HEK293T (cell line): Measurements from ENCODE around the gene LGALS12.

ENCODE experiments used
- CTCF ChIA-PET: fragments of 350-600 bp; formaldehyde crosslinking; extraction: SDS; loops from one replicate; lab custom pipeline; 2021; ENCODE audit warnings: antibody characterized with exemption, inconsistent platforms; lab: Yijun Ruan, JAX
- POLR2A ChIA-PET: fragments of 350-600 bp; formaldehyde crosslinking; extraction: SDS; loops from one replicate; lab custom pipeline; 2020; ENCODE audit warnings: antibody characterized with exemption, inconsistent platforms; lab: Yijun Ruan, JAX
- DNase-seq: peaks from one replicate; pipeline ENCODE4 v3.0.0; 2012; ENCODE audit warnings: mixed read lengths; ENCODE audit errors: extremely low spot score
- ARNT ChIP-seq: fragments of 450-650 bp; IDR thresholded peaks from 2 replicates; pipeline ENCODE4 v1.6.1; 2017; ENCODE audit warnings: mild to moderate bottlenecking
- BHLHE40 ChIP-seq: fragments of 450-650 bp; IDR thresholded peaks from 2 replicates; pipeline ENCODE4 v1.6.1; 2016; ENCODE audit warnings: mild to moderate bottlenecking, moderate library complexity, borderline replicate concordance
- CTBP1 ChIP-seq: fragments of 450-650 bp; IDR thresholded peaks from 2 replicates; pipeline ENCODE4 v1.6.1; 2016; ENCODE audit warnings: borderline replicate concordance
- ELF4 ChIP-seq: fragments of 450-650 bp; IDR thresholded peaks from 2 replicates; pipeline ENCODE4 v1.6.1; 2017; ENCODE audit warnings: antibody characterized with exemption
- FOXA1 ChIP-seq: fragments of 450-650 bp; IDR thresholded peaks from 2 replicates; pipeline ENCODE4 v1.6.1; 2016; ENCODE audit warnings: mild to moderate bottlenecking
- FOXK2 ChIP-seq: fragments of 450-650 bp; IDR thresholded peaks from 2 replicates; pipeline ENCODE4 v1.6.1; 2016; ENCODE audit warnings: mild to moderate bottlenecking
- FOXM1 ChIP-seq: fragments of 450-650 bp; IDR thresholded peaks from 2 replicates; pipeline ENCODE4 v1.6.1; 2017; ENCODE audit warnings: mild to moderate bottlenecking, borderline replicate concordance
- HDGF ChIP-seq: fragments of 450-650 bp; IDR thresholded peaks from 2 replicates; pipeline ENCODE4 v1.6.1; 2017; ENCODE audit warnings: antibody characterized with exemption, borderline replicate concordance
- L3MBTL2 ChIP-seq: fragments of 450-650 bp; conservative IDR thresholded peaks from 2 replicates; pipeline ENCODE4 v1.6.1; 2016; ENCODE audit warnings: mild to moderate bottlenecking
- LEF1 ChIP-seq: fragments of 450-650 bp; IDR thresholded peaks from 2 replicates; pipeline ENCODE4 v1.6.1; 2017; ENCODE audit warnings: mild to moderate bottlenecking, borderline replicate concordance
- NFRKB ChIP-seq: fragments of 450-650 bp; IDR thresholded peaks from 2 replicates; pipeline ENCODE4 v1.6.1; 2016; ENCODE audit warnings: mild to moderate bottlenecking, moderate library complexity
- SP1 ChIP-seq: fragments of 450-650 bp; IDR thresholded peaks from 2 replicates; pipeline ENCODE4 v1.6.1; 2017
- SUZ12 ChIP-seq: fragments of 450-650 bp; IDR thresholded peaks from 2 replicates; pipeline ENCODE4 v1.6.1; 2016; ENCODE audit warnings: mild to moderate bottlenecking
- TARDBP ChIP-seq: fragments of 450-650 bp; IDR thresholded peaks from 2 replicates; pipeline ENCODE4 v1.6.1; 2016
- ZNF384 ChIP-seq: fragments of 450-650 bp; IDR thresholded peaks from 2 replicates; pipeline ENCODE4 v1.6.1; 2016
- TF ChIP-seq, protein P1 (sequence below): fragments of 450-650 bp; IDR thresholded peaks from 2 replicates; pipeline ENCODE4 v1.6.1; 2016

Gene LGALS12

DNA sequence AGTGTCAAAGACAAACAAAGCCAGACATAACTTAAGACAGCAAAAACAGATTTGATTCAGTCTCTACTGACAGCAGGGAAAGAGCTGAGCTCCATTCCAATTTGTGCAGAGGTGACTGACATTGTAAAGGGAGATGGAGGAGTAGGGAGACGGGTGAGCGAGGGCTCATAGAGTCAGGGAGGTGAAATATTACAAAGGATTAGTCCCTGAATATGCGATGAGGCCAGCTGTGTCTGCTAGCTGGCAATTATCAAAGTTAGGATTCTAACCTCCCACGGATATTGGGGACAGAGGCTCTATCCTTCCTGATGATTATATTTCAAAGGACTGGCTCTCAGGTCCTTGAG is 49.0 kb downstream of the LGALS12 start:
- no peak for DNase-seq
- POLR2A ChIA-PET: no interaction called here
- CTCF ChIA-PET: no interaction called here
- TF ChIP-seq FOXA1 (no peak), L3MBTL2 (no peak), SP1 (no peak), HDGF (no peak), ELF4 (no peak), ARNT (no peak), TARDBP (no peak), FOXK2 (no peak), LEF1 (no peak), CTBP1 (no peak)

DNA sequence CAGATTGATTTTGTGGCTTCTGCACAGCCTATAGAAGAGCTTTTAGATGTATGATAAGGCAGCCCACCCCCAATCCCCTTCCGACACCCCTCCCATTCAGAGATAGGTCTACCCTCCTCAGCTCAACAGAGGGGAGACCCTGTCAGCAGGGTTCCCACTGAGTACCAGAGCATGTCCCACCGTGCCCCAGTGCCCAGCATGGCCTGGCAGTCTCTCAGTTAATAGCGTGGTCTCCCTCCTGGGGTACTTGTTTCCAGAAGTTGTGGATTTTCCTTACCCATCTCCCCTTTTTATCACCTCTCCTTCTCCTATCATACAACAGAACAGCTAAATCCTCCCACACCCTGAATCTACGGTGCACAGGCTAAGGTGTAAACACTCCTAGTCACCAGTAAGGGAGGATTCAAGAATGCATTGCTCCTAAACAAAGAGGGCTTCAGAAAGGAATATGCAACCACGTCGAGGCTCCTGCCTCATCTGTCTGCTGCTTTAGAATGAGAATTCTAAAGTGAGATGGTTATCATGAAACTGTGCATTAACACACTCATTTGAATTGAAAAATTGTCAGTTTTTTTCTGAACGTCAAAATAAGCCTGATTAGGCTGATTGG is 50.6 kb downstream of the LGALS12 start:
- ChIA-PET POLR2A (no interaction called here), CTCF (no interaction called here)
- no peak for TF ChIP-seq ARNT
- no peak for TF ChIP-seq NFRKB
- no peak for TF ChIP-seq SUZ12
- no peak for TF ChIP-seq TARDBP
- TF ChIP-seq FOXK2: no peak
- no peak for TF ChIP-seq HDGF
- no peak for TF ChIP-seq SP1
- no peak for TF ChIP-seq FOXA1
- TF ChIP-seq CTBP1: no peak
- no peak for TF ChIP-seq ELF4
- TF ChIP-seq L3MBTL2: no peak
- no peak for TF ChIP-seq BHLHE40
- no peak for TF ChIP-seq LEF1
- no peak for TF ChIP-seq ZNF384
- no peak for TF ChIP-seq FOXM1
- DNase-seq: no peak

DNA sequence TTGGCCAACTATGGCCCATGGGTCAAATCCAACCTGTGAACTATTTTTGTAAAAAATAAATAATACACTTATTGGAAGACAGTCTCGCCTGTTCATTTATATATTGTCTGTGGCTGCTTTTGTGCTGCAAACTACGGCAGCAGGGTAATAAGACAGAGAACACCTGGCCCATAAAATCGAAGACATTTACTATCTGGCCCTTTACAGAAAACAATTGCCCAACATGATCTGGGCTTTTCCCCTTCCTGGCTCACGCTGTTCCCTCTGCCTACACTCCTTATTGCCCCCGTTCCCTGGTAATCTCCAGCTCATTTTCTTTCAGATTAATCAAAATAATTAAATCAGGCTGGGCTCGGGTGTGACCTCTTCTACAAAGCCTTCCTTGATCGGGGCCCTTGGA is 51.7 kb downstream of the LGALS12 start:
- TF ChIP-seq FOXM1: no peak
- TF ChIP-seq CTBP1: no peak
- no peak for TF ChIP-seq HDGF
- no peak for TF ChIP-seq SP1
- no peak for TF ChIP-seq NFRKB
- ChIA-PET CTCF (no interaction called here), POLR2A (no interaction called here)
- DNase-seq: no peak

DNA sequence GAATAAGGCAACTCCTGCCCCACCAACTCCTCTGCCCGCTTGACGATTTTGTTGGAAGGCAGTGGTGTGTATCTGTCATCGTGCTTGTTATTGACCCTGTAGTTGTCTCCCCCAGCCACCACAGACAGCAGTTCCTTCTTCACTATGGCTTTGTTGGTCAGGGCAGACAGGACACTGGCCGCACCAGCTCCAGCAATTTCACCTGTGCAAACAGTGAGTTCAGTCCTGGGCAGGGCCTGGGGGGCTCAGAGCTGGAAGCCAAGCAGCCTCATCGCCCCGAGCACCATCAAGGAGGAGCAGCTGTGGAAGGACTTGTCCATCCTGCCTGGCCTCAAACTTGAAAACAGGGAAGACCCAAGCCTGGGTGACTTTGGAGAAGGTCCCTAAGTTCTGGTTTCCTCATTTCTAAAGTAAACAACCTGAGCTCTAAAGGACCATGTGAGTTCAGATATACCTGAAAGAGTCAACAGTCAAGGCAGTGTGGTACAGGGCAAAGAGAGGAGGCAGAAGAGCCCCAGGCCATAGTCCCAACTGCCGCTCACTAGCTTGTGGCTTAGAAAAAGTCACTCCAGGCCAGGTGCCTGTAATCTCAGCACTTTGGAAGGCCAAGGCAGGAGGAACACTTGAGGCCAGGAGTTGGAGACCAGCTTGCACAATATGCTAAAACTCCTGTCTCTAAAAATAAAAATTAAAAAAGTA is 52.7 kb downstream of the LGALS12 start:
- CTCF ChIA-PET: no interaction called here
- POLR2A ChIA-PET: no interaction called here
- TF ChIP-seq HDGF: no peak
- TF ChIP-seq ZNF384: no peak
- TF ChIP-seq, protein P1, sequence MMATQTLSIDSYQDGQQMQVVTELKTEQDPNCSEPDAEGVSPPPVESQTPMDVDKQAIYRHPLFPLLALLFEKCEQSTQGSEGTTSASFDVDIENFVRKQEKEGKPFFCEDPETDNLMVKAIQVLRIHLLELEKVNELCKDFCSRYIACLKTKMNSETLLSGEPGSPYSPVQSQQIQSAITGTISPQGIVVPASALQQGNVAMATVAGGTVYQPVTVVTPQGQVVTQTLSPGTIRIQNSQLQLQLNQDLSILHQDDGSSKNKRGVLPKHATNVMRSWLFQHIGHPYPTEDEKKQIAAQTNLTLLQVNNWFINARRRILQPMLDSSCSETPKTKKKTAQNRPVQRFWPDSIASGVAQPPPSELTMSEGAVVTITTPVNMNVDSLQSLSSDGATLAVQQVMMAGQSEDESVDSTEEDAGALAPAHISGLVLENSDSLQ: no peak
- TF ChIP-seq L3MBTL2: no peak
- TF ChIP-seq FOXM1: no peak
- no peak for TF ChIP-seq SP1
- TF ChIP-seq NFRKB: no peak
- no peak for TF ChIP-seq FOXA1
- TF ChIP-seq ARNT: no peak
- TF ChIP-seq SUZ12: no peak
- no peak for TF ChIP-seq LEF1
- no peak for TF ChIP-seq CTBP1
- no peak for TF ChIP-seq TARDBP
- no peak for TF ChIP-seq ELF4
- TF ChIP-seq BHLHE40: no peak
- TF ChIP-seq FOXK2: no peak
- DNase-seq: no peak

DNA sequence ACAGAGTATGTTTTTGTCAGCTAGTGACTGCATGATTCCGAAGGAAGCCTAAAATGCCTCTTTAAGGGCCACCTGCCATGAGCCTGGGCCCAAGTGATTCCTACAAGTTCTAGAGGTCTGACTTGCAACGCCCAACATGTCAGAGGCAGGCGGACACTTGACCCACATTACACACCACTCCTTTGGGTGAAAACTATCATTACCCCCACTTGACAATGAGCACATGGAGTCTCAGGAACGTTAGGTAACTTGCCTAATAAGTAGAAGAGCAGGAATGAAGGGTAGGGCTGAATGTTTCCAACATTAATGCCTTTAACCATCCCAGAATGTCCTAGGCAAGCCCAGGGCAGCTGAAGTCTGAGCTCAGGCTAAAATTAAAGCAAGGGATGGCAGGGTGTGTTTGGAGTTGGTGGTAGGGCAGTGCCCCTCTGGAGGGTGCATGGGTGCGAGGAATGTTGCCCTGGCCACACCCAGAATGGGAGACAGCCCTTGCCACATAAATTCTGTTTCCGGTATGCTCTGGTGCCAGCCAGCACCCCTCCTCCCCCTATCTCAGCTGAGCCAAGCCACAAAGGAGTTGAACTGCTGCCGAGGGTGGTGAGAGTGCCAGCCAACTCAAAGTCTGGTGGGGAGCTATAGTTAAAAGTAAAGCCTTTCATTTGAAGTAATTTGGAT is 54.8 kb downstream of the LGALS12 start:
- ChIA-PET CTCF (interaction anchor here (0.6 kb wide), 1 partner anchor 78 kb away, joined by 3 read pairs; no protein-coding TSS in a partner anchor), POLR2A (no interaction called here)
- no peak for DNase-seq
- TF ChIP-seq SP1: no peak
- no peak for TF ChIP-seq ELF4
- no peak for TF ChIP-seq NFRKB
- TF ChIP-seq ARNT: no peak
- no peak for TF ChIP-seq CTBP1
- no peak for TF ChIP-seq ZNF384
- no peak for TF ChIP-seq FOXM1

DNA sequence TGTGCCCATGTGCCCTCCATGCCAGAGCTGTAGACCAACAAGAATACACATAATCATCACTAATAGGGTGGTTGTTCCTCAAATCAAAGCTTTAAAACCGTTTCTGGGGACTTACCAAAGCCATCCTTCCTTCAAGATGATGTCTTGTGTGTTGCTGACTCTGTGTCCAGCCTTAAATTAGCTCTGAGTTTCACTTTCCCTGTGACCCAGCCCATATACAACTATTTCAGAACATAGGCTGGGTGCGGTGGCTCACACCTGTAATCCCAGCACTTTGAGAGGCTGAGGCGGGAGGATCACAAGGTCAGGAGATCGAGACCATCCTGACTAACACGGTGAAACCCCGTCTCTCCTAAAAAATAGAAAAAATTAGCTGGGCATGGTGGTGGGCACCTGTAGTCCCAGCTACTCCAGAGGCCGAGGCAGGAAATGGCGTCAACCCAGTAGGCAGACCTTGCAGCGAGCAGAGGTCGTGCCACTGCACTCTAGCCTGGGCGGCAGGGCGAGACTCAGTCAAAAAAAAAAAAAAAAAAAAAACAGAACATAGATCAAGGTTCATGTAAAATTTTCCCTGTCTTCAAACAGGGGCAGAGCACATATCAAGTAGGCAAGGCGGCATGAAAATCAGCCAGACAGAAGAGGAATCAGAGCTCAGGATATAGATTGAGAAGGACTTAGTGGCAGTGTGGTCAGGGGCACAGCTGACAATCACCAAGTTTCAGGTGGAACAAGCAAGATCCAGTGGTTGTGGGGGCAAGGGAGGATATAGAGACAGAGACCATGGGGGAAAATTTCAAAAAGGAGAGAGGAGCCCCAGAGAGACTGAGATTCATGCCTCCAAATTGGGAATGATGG is 57.5 kb downstream of the LGALS12 start, which contains the start of gene PLAAT2:
TSS of gene PLAAT2 (minus strand) at position 179 of the 855 bp plus-strand sequence. CDS start at position 124, 55 bp downstream.
- TF ChIP-seq ELF4: no peak
- TF ChIP-seq NFRKB: no peak
- TF ChIP-seq HDGF: no peak
- TF ChIP-seq SUZ12: no peak
- no peak for TF ChIP-seq TARDBP
- no peak for DNase-seq
- ChIA-PET CTCF (interaction anchor here (0.6 kb wide), 1 partner anchor 21 kb away, joined by 5 read pairs; no protein-coding TSS in a partner anchor), POLR2A (no interaction called here)
